ENCODE measurements around the gene VCY.
"Not testable (repeated sequence)": the region's sequence is repeated elsewhere in the genome, so short reads cannot be mapped to it uniquely, and the experiment has no call there.

Gene VCY

GRCh38 chrY:13986373-13986772 is at the start of gene VCY:
Gene VCY, minus strand, starts transcription at chrY:13986473. Its CDS starts 33 bp downstream, at chrY:13986440.
- DNase-seq: not testable (repeated sequence)

- not testable (repeated sequence) for DNase-seq
These were observed 44.1 kb upstream of the VCY start for GRCh38 chrY:14030395-14030794.

GRCh38 chrY:14011916-14012315 is 25.6 kb upstream of the VCY start:
- not testable (repeated sequence) for DNase-seq

GRCh38 chrY:13942406-13942805 is 43.9 kb downstream of the VCY start:
- not testable (repeated sequence) for DNase-seq
